ENCODE results near the gene RPL37A.

Gene RPL37A

GRCh38 chr2:216536734-216537210 is 38.1 kb downstream of the RPL37A start:
- Histone ChIP-seq H3K9ac (ENCODE audit: low read length) (no peak overlapping the region), H3K36me3 (ENCODE audit: control insufficient read depth, insufficient read depth, low read length) (no peaks in the 10 kb centered on the region), H3K9me3 (ENCODE audit: control insufficient read depth, insufficient read depth, low read depth, low read length) (no peaks in the 10 kb centered on the region; the same call in 1 of the 2 replicates), H3K27ac (ENCODE audit: low read depth, low read length) (no peak overlapping the region), H3K27me3 (ENCODE audit: control insufficient read depth, insufficient read depth, low read length) (no peaks in the 10 kb centered on the region), H3K4me3 (ENCODE audit: low read depth, low read length) (no peak overlapping the region), H3K4me1 (ENCODE audit: control insufficient read depth, insufficient read depth, low read length) (peaks cover 10% of the 10 kb centered on the region; the same call in 1 of the 2 replicates)

DNA sequence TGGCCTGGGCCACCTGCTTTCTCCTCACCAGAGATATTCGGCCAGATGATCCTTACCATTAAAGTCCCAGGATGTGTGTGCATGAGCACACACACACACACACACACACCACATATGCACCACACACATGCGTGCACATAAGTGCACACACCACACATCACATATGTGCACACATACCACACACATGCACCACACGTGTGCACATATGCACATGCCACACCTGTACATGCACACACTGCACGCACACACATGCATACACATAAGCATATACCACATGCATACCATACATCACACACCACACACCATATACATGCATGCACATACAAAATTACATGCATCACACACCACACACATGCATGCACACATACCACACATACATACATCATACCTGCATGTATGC is 38.7 kb downstream of the RPL37A start:
- H3K36me3 ChIP-seq (ENCODE audit: control insufficient read depth, insufficient read depth, low read length): no peaks in the 10 kb centered on the region
- no peaks in the 10 kb centered on the region for H3K27me3 ChIP-seq (ENCODE audit: control insufficient read depth, insufficient read depth, low read length)
- H3K9me3 ChIP-seq (ENCODE audit: control insufficient read depth, insufficient read depth, low read depth, low read length): no peaks in the 10 kb centered on the region; the same call in 1 of the 2 replicates
- no peak overlapping the region for H3K27ac ChIP-seq (ENCODE audit: low read depth, low read length)
- H3K4me1 ChIP-seq (ENCODE audit: control insufficient read depth, insufficient read depth, low read length): peaks cover 10% of the 10 kb centered on the region; the same call in 1 of the 2 replicates
- H3K4me3 ChIP-seq (ENCODE audit: low read depth, low read length): no peak overlapping the region
- no peak overlapping the region for H3K9ac ChIP-seq (ENCODE audit: low read length)

- H3K9me3 ChIP-seq (ENCODE audit: control insufficient read depth, insufficient read depth, low read depth, low read length): no peaks in the 10 kb centered on the region; the same call in 1 of the 2 replicates
- H3K4me3 ChIP-seq (ENCODE audit: low read depth, low read length): no peak overlapping the region
- H3K27me3 ChIP-seq (ENCODE audit: control insufficient read depth, insufficient read depth, low read length): no peaks in the 10 kb centered on the region
- H3K9ac ChIP-seq (ENCODE audit: low read length): no peak overlapping the region
- H3K4me1 ChIP-seq (ENCODE audit: control insufficient read depth, insufficient read depth, low read length): peaks cover 10% of the 10 kb centered on the region; the same call in 1 of the 2 replicates
- no peak overlapping the region for H3K27ac ChIP-seq (ENCODE audit: low read depth, low read length)
- H3K36me3 ChIP-seq (ENCODE audit: control insufficient read depth, insufficient read depth, low read length): no peaks in the 10 kb centered on the region
Measured at GRCh38 chr2:216538538-216538937, 39.9 kb downstream of the RPL37A start.

GRCh38 chr2:216539120-216539519 is 40.5 kb downstream of the RPL37A start:
- Histone ChIP-seq H3K4me1 (ENCODE audit: control insufficient read depth, insufficient read depth, low read length) (peaks cover 10% of the 10 kb centered on the region; the same call in 1 of the 2 replicates), H3K9me3 (ENCODE audit: control insufficient read depth, insufficient read depth, low read depth, low read length) (no peaks in the 10 kb centered on the region; the same call in 1 of the 2 replicates), H3K27me3 (ENCODE audit: control insufficient read depth, insufficient read depth, low read length) (no peaks in the 10 kb centered on the region), H3K9ac (ENCODE audit: low read length) (no peak overlapping the region), H3K36me3 (ENCODE audit: control insufficient read depth, insufficient read depth, low read length) (no peaks in the 10 kb centered on the region), H3K27ac (ENCODE audit: low read depth, low read length) (no peak overlapping the region), H3K4me3 (ENCODE audit: low read depth, low read length) (no peak overlapping the region)

DNA sequence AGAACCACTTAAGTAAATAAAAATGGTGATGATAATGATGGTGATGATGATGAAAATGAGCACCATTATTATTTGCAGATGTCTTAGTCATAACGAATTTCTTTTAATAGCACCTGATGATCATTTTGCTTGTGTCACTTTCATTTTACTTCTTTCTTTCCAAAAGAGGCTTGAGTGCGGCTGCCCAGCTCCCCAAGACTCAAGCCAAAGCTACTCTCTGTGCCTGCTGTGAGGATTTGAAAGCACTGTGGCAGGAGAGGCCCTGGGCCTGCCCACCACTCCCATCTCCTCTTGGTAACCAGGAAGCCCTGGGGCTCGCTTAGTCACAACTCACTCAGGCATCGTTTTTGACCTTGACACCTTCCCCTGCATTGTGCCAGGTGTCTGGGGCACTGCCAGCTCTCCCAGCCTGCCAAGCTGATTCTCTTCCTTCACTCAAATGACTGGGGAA is 41.2 kb downstream of the RPL37A start:
- H3K4me3 ChIP-seq (ENCODE audit: low read depth, low read length): no peak overlapping the region
- H3K9ac ChIP-seq (ENCODE audit: low read length): no peak overlapping the region
- H3K27me3 ChIP-seq (ENCODE audit: control insufficient read depth, insufficient read depth, low read length): no peaks in the 10 kb centered on the region
- peaks cover 10% of the 10 kb centered on the region; the same call in 1 of the 2 replicates for H3K4me1 ChIP-seq (ENCODE audit: control insufficient read depth, insufficient read depth, low read length)
- no peaks in the 10 kb centered on the region; the same call in 1 of the 2 replicates for H3K9me3 ChIP-seq (ENCODE audit: control insufficient read depth, insufficient read depth, low read depth, low read length)
- no peaks in the 10 kb centered on the region for H3K36me3 ChIP-seq (ENCODE audit: control insufficient read depth, insufficient read depth, low read length)
- H3K27ac ChIP-seq (ENCODE audit: low read depth, low read length): no peak overlapping the region

DNA sequence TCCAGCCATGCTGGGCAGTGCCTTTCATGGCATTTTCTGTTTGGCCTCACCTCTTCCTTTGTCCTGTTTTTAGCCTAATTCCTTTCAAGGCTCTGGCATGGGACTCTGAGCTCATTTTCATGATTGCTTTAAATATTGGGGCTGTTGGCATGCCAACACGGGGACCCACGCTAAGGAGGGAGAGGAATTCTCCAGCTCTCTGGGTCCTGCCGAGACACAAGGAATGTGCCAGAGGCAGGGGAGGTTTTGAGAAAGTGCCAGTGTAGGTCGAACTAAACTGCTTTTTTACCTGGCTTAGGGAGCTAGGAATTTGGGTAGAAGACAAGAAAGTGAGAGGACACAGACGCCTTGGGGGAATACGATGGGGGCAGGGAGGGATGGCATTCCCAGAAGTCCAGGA is 42.3 kb downstream of the RPL37A start:
- Histone ChIP-seq H3K36me3 (ENCODE audit: control insufficient read depth, insufficient read depth, low read length) (no peaks in the 10 kb centered on the region), H3K9me3 (ENCODE audit: control insufficient read depth, insufficient read depth, low read depth, low read length) (no peaks in the 10 kb centered on the region; the same call in 1 of the 2 replicates), H3K4me3 (ENCODE audit: low read depth, low read length) (no peak overlapping the region), H3K9ac (ENCODE audit: low read length) (no peak overlapping the region), H3K27me3 (ENCODE audit: control insufficient read depth, insufficient read depth, low read length) (no peaks in the 10 kb centered on the region), H3K27ac (ENCODE audit: low read depth, low read length) (no peak overlapping the region), H3K4me1 (ENCODE audit: control insufficient read depth, insufficient read depth, low read length) (peaks cover 2% of the 10 kb centered on the region; the same call in 1 of the 2 replicates)

GRCh38 chr2:216541505-216541904 is 42.9 kb downstream of the RPL37A start:
- Histone ChIP-seq H3K27ac (ENCODE audit: low read depth, low read length) (no peak overlapping the region), H3K4me3 (ENCODE audit: low read depth, low read length) (no peak overlapping the region), H3K9me3 (ENCODE audit: control insufficient read depth, insufficient read depth, low read depth, low read length) (no peaks in the 10 kb centered on the region; the same call in 1 of the 2 replicates), H3K4me1 (ENCODE audit: control insufficient read depth, insufficient read depth, low read length) (peaks cover 2% of the 10 kb centered on the region; the same call in 1 of the 2 replicates), H3K27me3 (ENCODE audit: control insufficient read depth, insufficient read depth, low read length) (no peaks in the 10 kb centered on the region), H3K9ac (ENCODE audit: low read length) (no peak overlapping the region), H3K36me3 (ENCODE audit: control insufficient read depth, insufficient read depth, low read length) (no peaks in the 10 kb centered on the region)

GRCh38 chr2:216545359-216545758 is 46.7 kb downstream of the RPL37A start:
- H3K9me3 ChIP-seq (ENCODE audit: control insufficient read depth, insufficient read depth, low read depth, low read length): no peaks in the 10 kb centered on the region
- no peak overlapping the region for H3K27ac ChIP-seq (ENCODE audit: low read depth, low read length)
- H3K27me3 ChIP-seq (ENCODE audit: control insufficient read depth, insufficient read depth, low read length): no peaks in the 10 kb centered on the region
- H3K9ac ChIP-seq (ENCODE audit: low read length): no peak overlapping the region
- no peak overlapping the region for H3K4me3 ChIP-seq (ENCODE audit: low read depth, low read length)
- H3K36me3 ChIP-seq (ENCODE audit: control insufficient read depth, insufficient read depth, low read length): no peaks in the 10 kb centered on the region
- peaks cover 7% of the 10 kb centered on the region; the same call in 1 of the 2 replicates for H3K4me1 ChIP-seq (ENCODE audit: control insufficient read depth, insufficient read depth, low read length)

DNA sequence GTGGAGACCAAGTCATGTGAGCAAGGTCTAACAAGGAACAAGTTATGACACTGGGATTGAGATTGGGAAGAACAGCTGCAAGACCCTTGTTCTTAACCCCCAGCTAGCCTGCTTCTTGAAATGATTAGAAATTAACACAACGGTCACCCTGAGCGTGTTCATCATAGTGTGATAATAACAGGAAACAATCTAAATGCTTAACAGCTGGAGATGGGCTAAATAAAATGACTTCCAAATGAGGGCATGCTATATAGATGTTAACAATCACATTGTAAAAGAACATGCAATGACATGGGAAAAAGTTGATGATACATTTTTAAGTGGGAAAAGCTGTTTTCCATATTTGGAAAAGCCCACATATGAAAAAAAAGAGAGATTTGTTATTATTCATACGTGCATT is 47.6 kb downstream of the RPL37A start:
- Histone ChIP-seq H3K27me3 (ENCODE audit: control insufficient read depth, insufficient read depth, low read length) (no peaks in the 10 kb centered on the region), H3K27ac (ENCODE audit: low read depth, low read length) (no peak overlapping the region), H3K4me3 (ENCODE audit: low read depth, low read length) (no peak overlapping the region), H3K4me1 (ENCODE audit: control insufficient read depth, insufficient read depth, low read length) (peaks cover 9% of the 10 kb centered on the region; the same call in 1 of the 2 replicates), H3K9ac (ENCODE audit: low read length) (no peak overlapping the region), H3K9me3 (ENCODE audit: control insufficient read depth, insufficient read depth, low read depth, low read length) (no peaks in the 10 kb centered on the region), H3K36me3 (ENCODE audit: control insufficient read depth, insufficient read depth, low read length) (no peaks in the 10 kb centered on the region)

GRCh38 chr2:216546641-216547403 is 48.2 kb downstream of the RPL37A start:
- H3K9ac ChIP-seq (ENCODE audit: low read length): no peak overlapping the region
- H3K27ac ChIP-seq (ENCODE audit: low read depth, low read length): no peak overlapping the region
- no peaks in the 10 kb centered on the region for H3K9me3 ChIP-seq (ENCODE audit: control insufficient read depth, insufficient read depth, low read depth, low read length)
- H3K27me3 ChIP-seq (ENCODE audit: control insufficient read depth, insufficient read depth, low read length): no peaks in the 10 kb centered on the region
- no peak overlapping the region for H3K4me3 ChIP-seq (ENCODE audit: low read depth, low read length)
- H3K36me3 ChIP-seq (ENCODE audit: control insufficient read depth, insufficient read depth, low read length): no peaks in the 10 kb centered on the region
- H3K4me1 ChIP-seq (ENCODE audit: control insufficient read depth, insufficient read depth, low read length): peaks cover 9% of the 10 kb centered on the region; the same call in 1 of the 2 replicates

GRCh38 chr2:216548901-216549331 is 50.3 kb downstream of the RPL37A start:
- Histone ChIP-seq H3K27ac (ENCODE audit: low read depth, low read length) (no peak overlapping the region), H3K36me3 (ENCODE audit: control insufficient read depth, insufficient read depth, low read length) (no peaks in the 10 kb centered on the region), H3K4me3 (ENCODE audit: low read depth, low read length) (no peak overlapping the region), H3K27me3 (ENCODE audit: control insufficient read depth, insufficient read depth, low read length) (no peaks in the 10 kb centered on the region), H3K9ac (ENCODE audit: low read length) (no peak overlapping the region), H3K9me3 (ENCODE audit: control insufficient read depth, insufficient read depth, low read depth, low read length) (no peaks in the 10 kb centered on the region), H3K4me1 (ENCODE audit: control insufficient read depth, insufficient read depth, low read length) (peaks cover 20% of the 10 kb centered on the region)

All from HUES6 (cell line).